LNCAP (cell line): ENCODE measurements around the gene PRR35.

Experiments used
- TF ChIP-seq, protein P1 (sequence below): fragments of 450-650 bp; IDR thresholded peaks from 2 replicates; pipeline ENCODE4 v1.5.1; 2017; ENCODE audit warnings: mild to moderate bottlenecking

The PRR35 gene

DNA sequence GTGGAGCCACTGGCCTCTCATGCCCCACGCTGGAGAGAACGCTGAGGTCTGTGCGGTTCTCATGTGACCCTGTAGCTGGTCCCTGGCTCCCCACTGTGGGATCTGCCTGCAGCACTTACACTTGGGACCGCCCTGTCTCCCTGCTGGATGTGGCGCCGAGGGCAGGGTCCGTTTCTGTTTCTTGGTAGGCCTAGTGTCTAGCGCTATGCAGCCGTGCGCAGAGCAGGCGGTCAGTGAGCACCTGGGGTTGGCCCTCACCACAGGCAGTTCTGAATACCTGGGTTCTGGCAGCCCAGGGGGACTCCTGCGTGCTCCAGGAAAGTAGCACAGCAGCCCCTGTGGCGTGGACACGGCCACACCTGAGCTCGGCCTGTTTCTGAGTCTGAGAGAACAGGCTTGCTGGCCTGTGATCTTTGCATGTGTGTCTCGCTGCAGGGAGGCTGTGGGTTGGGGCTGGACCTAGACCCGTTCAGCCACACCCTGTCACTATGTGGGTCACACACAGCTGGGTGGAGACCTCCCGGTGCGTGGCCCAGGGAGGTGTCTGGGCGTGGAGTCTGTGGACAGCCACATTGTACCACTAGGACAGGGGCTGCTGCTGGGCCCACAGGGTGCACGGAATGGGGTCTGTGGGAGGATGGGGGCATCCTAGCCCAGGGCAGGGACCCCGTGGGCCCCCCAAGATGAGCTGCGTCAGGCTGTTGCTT, 29.9 kb upstream of the PRR35 start:
- TF ChIP-seq, protein P1, sequence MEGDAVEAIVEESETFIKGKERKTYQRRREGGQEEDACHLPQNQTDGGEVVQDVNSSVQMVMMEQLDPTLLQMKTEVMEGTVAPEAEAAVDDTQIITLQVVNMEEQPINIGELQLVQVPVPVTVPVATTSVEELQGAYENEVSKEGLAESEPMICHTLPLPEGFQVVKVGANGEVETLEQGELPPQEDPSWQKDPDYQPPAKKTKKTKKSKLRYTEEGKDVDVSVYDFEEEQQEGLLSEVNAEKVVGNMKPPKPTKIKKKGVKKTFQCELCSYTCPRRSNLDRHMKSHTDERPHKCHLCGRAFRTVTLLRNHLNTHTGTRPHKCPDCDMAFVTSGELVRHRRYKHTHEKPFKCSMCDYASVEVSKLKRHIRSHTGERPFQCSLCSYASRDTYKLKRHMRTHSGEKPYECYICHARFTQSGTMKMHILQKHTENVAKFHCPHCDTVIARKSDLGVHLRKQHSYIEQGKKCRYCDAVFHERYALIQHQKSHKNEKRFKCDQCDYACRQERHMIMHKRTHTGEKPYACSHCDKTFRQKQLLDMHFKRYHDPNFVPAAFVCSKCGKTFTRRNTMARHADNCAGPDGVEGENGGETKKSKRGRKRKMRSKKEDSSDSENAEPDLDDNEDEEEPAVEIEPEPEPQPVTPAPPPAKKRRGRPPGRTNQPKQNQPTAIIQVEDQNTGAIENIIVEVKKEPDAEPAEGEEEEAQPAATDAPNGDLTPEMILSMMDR: no peak

DNA sequence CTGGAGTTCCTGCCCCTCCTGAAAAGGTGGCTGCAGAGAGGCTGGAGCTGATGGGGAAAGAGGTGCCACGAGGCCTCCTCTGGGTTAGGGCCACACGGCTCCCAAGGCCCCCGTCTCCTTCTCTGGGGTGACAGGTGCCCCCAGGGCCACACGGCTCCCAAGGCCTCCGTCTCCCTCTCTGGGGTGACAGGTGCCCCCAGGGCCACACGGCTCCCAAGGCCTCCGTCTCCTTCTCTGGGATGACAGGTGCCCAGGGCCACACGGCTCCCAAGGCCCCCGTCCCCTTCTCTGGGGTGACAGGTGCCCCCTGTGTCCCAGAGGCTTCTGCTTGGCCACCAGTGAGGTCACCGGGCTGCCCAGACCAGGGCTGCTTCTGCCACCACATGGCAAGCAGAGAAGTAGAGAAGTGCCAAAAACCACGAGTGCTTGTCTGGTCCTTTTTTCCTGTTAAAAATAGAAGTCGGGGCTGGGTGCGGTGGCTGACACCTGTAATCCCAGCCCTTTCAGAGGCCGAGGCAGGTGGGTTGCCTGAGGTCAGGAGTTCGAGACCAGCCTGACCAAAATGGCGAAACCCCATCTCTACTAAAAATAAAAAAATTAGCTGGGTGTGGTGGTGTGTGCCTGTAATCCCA, 28.6 kb upstream of the PRR35 start:
- TF ChIP-seq, protein P1: no peak

DNA sequence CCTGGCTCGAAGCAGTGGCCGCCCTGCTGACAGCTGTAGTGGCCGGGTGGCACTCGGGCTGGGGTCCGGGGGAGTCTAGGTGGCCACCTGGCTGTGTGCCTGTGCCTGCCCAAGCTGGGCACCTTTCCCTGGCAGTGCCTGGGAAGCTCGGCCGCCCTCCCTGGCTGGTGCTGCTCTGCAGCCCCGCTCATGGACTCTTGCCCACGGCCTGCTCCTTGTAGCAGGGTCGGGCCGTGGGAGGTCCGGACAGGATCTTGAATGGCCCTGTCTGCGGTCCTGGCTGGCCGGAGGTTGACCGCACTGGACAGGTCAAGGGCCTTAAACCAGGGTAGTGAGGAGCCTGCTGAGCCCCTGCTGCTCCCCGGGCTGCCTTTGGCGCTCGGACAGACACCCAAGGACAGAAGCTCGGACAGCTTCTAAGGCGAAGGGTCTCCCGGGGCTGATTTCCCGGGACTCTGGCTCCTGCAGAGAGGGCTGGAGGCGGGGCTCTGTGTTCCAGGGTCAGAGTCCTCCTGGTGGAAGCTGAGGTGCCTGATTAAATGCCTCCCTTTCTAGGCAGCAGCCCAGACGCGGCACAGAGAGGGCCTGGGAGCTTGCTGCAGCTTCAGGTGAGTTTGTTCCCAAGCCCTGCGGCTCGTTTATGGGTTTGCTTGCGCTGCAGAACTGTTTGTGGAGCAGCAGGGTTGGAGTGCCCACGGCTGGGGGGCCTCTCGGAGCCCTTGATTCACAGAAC, 26.6 kb upstream of the PRR35 start:
- TF ChIP-seq, protein P1: no peak

DNA sequence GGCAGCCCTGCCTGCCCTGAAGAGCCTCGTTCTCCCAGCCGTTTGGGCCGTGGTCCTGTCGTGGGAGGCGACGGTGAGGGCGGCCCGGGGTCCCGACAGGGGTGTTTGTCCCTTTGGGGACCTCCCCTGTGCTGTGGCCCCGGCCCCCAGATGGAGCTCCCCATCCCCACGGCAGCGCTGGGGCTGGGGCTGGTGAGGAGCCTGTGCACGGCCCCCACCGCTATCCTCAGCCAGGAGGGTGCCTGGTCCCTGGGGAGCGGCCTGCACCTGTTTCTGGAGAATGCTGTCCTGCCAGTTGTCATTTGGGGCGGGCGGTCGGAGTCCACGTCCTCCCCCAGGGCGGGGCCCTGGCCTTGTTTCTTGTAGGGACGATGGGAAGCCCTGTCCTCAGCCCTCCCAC, 26.1 kb upstream of the PRR35 start:
- TF ChIP-seq, protein P1: no peak

DNA sequence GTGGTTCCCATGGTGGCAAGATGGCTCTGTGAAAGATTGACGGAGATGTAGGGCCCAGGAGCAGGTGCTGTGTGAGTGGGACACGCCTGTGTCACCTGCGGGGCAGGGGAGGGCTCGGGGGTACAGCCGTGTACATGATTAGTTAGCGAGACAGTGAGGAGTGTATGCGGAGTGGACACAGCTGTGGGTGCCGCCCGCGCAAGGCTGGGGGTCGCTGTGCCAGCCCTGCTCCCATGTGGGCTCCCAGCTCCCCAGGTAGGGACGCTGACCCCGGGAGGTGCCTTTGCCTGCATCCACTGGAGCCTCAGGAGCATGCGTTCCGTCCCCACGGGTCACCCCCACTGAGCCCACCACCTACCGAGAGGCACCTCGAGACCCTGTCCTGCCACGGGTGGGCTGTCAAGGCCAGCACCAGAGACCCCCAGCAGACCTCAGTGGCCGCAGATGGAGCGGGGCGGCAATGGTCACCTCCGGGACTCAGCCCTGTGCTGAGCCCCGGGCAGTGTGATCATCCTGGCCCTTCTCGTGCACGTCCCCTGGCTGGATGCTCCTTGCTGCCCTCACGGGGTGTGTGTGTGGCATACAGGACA, 25.2 kb upstream of the PRR35 start:
- TF ChIP-seq, protein P1: no peak

DNA sequence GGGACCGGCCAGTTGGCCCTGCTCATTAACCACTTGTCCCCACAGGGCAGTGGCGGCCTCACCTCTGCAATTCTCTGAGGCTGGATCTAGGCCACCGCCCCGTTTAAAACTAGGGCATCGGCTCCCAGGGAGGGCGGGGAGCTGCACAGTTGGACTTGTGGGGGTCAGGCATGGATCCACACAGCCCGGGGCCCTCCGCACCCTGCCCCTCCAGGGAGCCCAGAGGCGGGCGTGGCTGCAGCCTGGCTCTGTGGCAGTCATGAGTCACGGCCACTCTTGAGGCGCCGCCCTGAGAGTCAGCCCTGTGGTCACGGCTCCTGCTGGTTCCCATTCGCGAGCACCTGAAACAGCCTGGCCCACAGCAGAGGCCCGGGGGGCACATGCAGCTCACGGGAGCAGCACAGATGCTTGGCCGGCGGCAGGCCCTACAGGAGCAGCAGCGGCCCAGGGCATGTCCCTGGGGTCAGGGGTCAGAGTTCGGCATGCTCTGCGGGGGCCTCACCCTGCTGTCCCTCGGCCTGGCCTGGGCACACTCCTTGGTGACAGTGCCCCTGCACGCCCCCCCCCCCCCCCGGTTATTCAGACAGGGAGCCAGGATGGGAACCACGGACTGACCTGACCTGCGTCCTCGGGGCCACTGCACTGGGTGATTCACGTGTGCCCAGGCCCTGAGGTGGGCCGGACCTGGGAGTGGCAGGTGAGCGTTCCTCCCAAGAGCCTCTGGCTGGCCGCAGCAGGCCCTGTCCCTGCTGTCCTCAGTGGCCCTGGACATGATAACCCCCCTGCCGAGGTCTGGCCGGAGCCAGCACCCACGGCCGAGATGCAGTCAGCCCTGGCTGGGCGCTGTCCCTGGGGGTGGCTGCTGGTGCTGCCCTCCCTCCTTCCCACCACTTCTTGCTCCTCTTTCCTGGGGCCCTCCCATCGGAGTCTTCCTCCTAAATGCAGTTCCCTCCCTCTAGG, 24.5 kb upstream of the PRR35 start:
- TF ChIP-seq, protein P1: no peak
